ENCODE data around the gene NBPF3.

GRCh38 chr1:21508580-21509350, 68.8 kb downstream of the NBPF3 start:
- TF ChIP-seq, protein P1, sequence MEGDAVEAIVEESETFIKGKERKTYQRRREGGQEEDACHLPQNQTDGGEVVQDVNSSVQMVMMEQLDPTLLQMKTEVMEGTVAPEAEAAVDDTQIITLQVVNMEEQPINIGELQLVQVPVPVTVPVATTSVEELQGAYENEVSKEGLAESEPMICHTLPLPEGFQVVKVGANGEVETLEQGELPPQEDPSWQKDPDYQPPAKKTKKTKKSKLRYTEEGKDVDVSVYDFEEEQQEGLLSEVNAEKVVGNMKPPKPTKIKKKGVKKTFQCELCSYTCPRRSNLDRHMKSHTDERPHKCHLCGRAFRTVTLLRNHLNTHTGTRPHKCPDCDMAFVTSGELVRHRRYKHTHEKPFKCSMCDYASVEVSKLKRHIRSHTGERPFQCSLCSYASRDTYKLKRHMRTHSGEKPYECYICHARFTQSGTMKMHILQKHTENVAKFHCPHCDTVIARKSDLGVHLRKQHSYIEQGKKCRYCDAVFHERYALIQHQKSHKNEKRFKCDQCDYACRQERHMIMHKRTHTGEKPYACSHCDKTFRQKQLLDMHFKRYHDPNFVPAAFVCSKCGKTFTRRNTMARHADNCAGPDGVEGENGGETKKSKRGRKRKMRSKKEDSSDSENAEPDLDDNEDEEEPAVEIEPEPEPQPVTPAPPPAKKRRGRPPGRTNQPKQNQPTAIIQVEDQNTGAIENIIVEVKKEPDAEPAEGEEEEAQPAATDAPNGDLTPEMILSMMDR (IDR thresholded peaks at IDR 0.05), result peak in 4 of 7 experiments; percentile 25 to 80 (median 48)
- TF ChIP-seq POLR2AphosphoS5 (IDR thresholded peaks at IDR 0.05) (no peak), POLR2A (IDR thresholded peaks at IDR 0.05) (no peak), EP300 (IDR thresholded peaks at IDR 0.05) (no peak)
